ENCODE data around the gene PAQR8.

DNA sequence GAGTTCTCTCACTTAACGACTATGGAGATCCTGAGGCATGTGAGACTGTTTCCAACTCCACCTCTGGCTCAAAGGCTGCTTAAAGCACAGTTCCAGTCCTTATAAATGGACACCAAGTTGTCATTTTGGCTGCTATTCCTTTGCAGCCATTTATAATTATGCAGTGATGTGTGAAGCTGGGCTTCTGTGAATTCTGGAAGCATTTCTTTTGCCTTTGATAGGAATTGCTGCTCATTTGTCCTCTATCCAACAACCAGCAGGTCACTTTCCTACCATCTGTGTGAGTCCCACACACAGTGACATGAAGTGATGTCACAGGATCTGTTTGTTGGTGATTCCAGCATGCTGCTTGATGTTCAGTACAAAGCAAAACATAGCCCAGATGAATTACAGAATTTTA lies 29.6 kb downstream of the PAQR8 start:
- TF ChIP-seq POLR2A (IDR thresholded peaks at IDR 0.05; ENCODE audit: insufficient read depth in 1 of 2, low read depth in 2 of 2, low read length in 2 of 2) (no peak), ZMAT3 (CRISPR knock-in tag; conservative IDR thresholded peaks at IDR 0.05) (no peak), MZF1 (CRISPR knock-in tag; IDR thresholded peaks at IDR 0.05; ENCODE audit: borderline replicate concordance) (no peak), RFX5 (IDR thresholded peaks at IDR 0.05; ENCODE audit: low read depth, low read length) (no peak), MAFK (conservative IDR thresholded peaks at IDR 0.05 in 1 of 2, IDR thresholded peaks at IDR 0.05 in 1 of 2; ENCODE audit: low read length in 2 of 2) (no peak), ZNF232 (CRISPR knock-in tag; IDR thresholded peaks at IDR 0.05; ENCODE audit: borderline replicate concordance) (no peak), MAFG (CRISPR knock-in tag; IDR thresholded peaks at IDR 0.05) (no peak), PLRG1 (conservative IDR thresholded peaks at IDR 0.05) (no peak), HOXA7 (CRISPR knock-in tag; IDR thresholded peaks at IDR 0.05) (no peak)
- TF ChIP-seq, protein P1, sequence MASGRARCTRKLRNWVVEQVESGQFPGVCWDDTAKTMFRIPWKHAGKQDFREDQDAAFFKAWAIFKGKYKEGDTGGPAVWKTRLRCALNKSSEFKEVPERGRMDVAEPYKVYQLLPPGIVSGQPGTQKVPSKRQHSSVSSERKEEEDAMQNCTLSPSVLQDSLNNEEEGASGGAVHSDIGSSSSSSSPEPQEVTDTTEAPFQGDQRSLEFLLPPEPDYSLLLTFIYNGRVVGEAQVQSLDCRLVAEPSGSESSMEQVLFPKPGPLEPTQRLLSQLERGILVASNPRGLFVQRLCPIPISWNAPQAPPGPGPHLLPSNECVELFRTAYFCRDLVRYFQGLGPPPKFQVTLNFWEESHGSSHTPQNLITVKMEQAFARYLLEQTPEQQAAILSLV (CRISPR knock-in tag; IDR thresholded peaks at IDR 0.05; ENCODE audit: borderline replicate concordance): no peak
- TF ChIP-seq, protein P2, sequence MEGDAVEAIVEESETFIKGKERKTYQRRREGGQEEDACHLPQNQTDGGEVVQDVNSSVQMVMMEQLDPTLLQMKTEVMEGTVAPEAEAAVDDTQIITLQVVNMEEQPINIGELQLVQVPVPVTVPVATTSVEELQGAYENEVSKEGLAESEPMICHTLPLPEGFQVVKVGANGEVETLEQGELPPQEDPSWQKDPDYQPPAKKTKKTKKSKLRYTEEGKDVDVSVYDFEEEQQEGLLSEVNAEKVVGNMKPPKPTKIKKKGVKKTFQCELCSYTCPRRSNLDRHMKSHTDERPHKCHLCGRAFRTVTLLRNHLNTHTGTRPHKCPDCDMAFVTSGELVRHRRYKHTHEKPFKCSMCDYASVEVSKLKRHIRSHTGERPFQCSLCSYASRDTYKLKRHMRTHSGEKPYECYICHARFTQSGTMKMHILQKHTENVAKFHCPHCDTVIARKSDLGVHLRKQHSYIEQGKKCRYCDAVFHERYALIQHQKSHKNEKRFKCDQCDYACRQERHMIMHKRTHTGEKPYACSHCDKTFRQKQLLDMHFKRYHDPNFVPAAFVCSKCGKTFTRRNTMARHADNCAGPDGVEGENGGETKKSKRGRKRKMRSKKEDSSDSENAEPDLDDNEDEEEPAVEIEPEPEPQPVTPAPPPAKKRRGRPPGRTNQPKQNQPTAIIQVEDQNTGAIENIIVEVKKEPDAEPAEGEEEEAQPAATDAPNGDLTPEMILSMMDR (CRISPR knock-in tag; IDR thresholded peaks at IDR 0.05): no peak
- TF ChIP-seq, protein P3, sequence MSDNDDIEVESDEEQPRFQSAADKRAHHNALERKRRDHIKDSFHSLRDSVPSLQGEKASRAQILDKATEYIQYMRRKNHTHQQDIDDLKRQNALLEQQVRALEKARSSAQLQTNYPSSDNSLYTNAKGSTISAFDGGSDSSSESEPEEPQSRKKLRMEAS (IDR thresholded peaks at IDR 0.05): no peak
